ENCODE measurements around the gene F7. TPM values are rescaled to one million over a fixed set of nuclear protein-coding genes. Genes with fewer than 3 reads are reported as not detected.

The F7 gene
- polyA plus RNA-seq, 2 of the 4 experiments (the other 2 are of a cell fraction), result 0.26 to 0.65 TPM

GRCh38 chr13:113083402-113084061 is 22.1 kb upstream of the F7 start:
- WGBS (ENCODE audit: missing lambda C conversion rate), result 20% methylated on average over 11 of the region's 18 CpGs
- POLR2A ChIA-PET, result no interaction called here
- FAIRE-seq, result no peak
- Histone ChIP-seq H3K9me3 (no peaks in the 10 kb centered on the region), H3K4me1 (0 out of 3 replicates have a peak, but pooled peaks cover 3% of the 10 kb centered on the region), H3K4me2 (peak overlapping the region; percentile 18; the same call in 1 of the 3 replicates), H3K4me3 (no peak overlapping the region), H3K27ac (no peak overlapping the region)
- DNase-seq (ENCODE audit: low read depth in 1 of 2, low spot score in 1 of 2), result peak in 1 of 2 experiments; percentile 67
- CTCF ChIA-PET, result interaction anchor here (0.6 kb wide), 1 partner anchor 8 kb away, joined by 5 read pairs; no protein-coding TSS in a partner anchor
- TF ChIP-seq REST (IDR thresholded peaks at IDR 0.05), result no peak
- peak; percentile 61 for TF ChIP-seq USF2 (IDR thresholded peaks at IDR 0.05)
- ATAC-seq, result peak; percentile 49 to 69

- peak in 1 of 2 experiments; percentile 25 for DNase-seq (ENCODE audit: low read depth in 1 of 2, low spot score in 1 of 2)
- FAIRE-seq, result no peak
- ATAC-seq, result peak in 1 of 2 experiments; percentile 27; a peak in 1 of 6 replicates
- POLR2A ChIA-PET, result no interaction called here
- CTCF ChIA-PET, result interaction anchor here (0.6 kb wide), 1 partner anchor 9 kb away, joined by 5 read pairs; no protein-coding TSS in a partner anchor
- Histone ChIP-seq H3K9me3 (no peaks in the 10 kb centered on the region), H3K27ac (no peak overlapping the region), H3K4me2 (peak overlapping the region; percentile 18; the same call in 1 of the 3 replicates), H3K4me1 (0 out of 3 replicates have a peak, but pooled peaks cover 3% of the 10 kb centered on the region), H3K4me3 (no peak overlapping the region)
- TF ChIP-seq RNF2 (IDR thresholded peaks at IDR 0.05; ENCODE audit: borderline replicate concordance, low read depth) (no peak), E2F6 (IDR thresholded peaks at IDR 0.05; ENCODE audit: borderline replicate concordance, low read depth) (no peak), SMC3 (IDR thresholded peaks at IDR 0.05) (no peak), ZC3H11A (IDR thresholded peaks at IDR 0.05) (no peak), ZNF302 (CRISPR knock-in tag; IDR thresholded peaks at IDR 0.05) (no peak), HEYL (CRISPR knock-in tag; IDR thresholded peaks at IDR 0.05) (no peak), FOSB (CRISPR knock-in tag; IDR thresholded peaks at IDR 0.05) (no peak), RARB (CRISPR knock-in tag; IDR thresholded peaks at IDR 0.05) (no peak), JUN (IDR thresholded peaks at IDR 0.05) (no peak), MAFK (IDR thresholded peaks at IDR 0.05; ENCODE audit: partially characterized antibody) (no peak), KDM5A (IDR thresholded peaks at IDR 0.05) (no peak), KDM1A (IDR thresholded peaks at IDR 0.05; ENCODE audit: low read depth) (no peak), JUNB (IDR thresholded peaks at IDR 0.05) (no peak), GATA3 (IDR thresholded peaks at IDR 0.05; ENCODE audit: borderline replicate concordance) (no peak), BCL3 (IDR thresholded peaks at IDR 0.05) (no peak), CEBPB (IDR thresholded peaks at IDR 0.05) (no peak), POLR2A (IDR thresholded peaks at IDR 0.05; ENCODE audit: low read length) (no peak)
- TF ChIP-seq, protein P1, sequence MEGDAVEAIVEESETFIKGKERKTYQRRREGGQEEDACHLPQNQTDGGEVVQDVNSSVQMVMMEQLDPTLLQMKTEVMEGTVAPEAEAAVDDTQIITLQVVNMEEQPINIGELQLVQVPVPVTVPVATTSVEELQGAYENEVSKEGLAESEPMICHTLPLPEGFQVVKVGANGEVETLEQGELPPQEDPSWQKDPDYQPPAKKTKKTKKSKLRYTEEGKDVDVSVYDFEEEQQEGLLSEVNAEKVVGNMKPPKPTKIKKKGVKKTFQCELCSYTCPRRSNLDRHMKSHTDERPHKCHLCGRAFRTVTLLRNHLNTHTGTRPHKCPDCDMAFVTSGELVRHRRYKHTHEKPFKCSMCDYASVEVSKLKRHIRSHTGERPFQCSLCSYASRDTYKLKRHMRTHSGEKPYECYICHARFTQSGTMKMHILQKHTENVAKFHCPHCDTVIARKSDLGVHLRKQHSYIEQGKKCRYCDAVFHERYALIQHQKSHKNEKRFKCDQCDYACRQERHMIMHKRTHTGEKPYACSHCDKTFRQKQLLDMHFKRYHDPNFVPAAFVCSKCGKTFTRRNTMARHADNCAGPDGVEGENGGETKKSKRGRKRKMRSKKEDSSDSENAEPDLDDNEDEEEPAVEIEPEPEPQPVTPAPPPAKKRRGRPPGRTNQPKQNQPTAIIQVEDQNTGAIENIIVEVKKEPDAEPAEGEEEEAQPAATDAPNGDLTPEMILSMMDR (IDR thresholded peaks at IDR 0.05), result no peak
- TF ChIP-seq, protein P2, sequence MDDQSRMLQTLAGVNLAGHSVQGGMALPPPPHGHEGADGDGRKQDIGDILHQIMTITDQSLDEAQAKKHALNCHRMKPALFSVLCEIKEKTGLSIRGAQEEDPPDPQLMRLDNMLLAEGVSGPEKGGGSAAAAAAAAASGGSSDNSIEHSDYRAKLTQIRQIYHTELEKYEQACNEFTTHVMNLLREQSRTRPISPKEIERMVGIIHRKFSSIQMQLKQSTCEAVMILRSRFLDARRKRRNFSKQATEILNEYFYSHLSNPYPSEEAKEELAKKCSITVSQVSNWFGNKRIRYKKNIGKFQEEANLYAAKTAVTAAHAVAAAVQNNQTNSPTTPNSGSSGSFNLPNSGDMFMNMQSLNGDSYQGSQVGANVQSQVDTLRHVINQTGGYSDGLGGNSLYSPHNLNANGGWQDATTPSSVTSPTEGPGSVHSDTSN (IDR thresholded peaks at IDR 0.05), result no peak
- 83% methylated on average over 16 of the region's 25 CpGs for WGBS (ENCODE audit: missing lambda C conversion rate)
These were observed 21.3 kb upstream of the F7 start for GRCh38 chr13:113084094-113084942.

All from A549 (cell line).